ENCODE data around the gene PRDX5. TPM values are rescaled to one million over a fixed set of nuclear protein-coding genes. Genes with fewer than 3 reads are reported as not detected.

PRDX5 gene
- total and polyA plus RNA-seq, 9 of the 15 experiments (the other 6 are each of a cell fraction or from before 2014, with no cell fraction given) = 40.8 to 327 (median 204) TPM

- no peak for TF ChIP-seq ZNF280A (IDR thresholded peaks at IDR 0.05; ENCODE audit: low read depth, partially characterized antibody)
- TF ChIP-seq ID3 (CRISPR knock-in tag; IDR thresholded peaks at IDR 0.05) = no peak
- TF ChIP-seq ID3 (tag; IDR thresholded peaks at IDR 0.05) = peak; percentile 81
- peak; percentile 95 for TF ChIP-seq FOSL1 (tag; conservative IDR thresholded peaks at IDR 0.05)
- no peak; the same call in 1 of the 2 replicates for TF ChIP-seq ZBTB1 (CRISPR knock-in tag; IDR thresholded peaks at IDR 0.05; ENCODE audit: borderline replicate concordance, low read depth)
- TF ChIP-seq DEAF1 (CRISPR knock-in tag; IDR thresholded peaks at IDR 0.05) = peak; percentile 88
- TF ChIP-seq FUS (optimal IDR thresholded peaks at IDR 0.05; ENCODE audit: low read depth, low read length) = no peak
- no peak for TF ChIP-seq CREB3 (tag; conservative IDR thresholded peaks at IDR 0.05; ENCODE audit: low read depth)
- TF ChIP-seq AFF1 (IDR thresholded peaks at IDR 0.05; ENCODE audit: low read depth in 1 of 2, partially characterized antibody in 2 of 2) = peak; percentile 41 to 73
- TF ChIP-seq ZNF239 (CRISPR knock-in tag; IDR thresholded peaks at IDR 0.05) = no peak
- no peak for TF ChIP-seq ZFP30 (CRISPR knock-in tag; IDR thresholded peaks at IDR 0.05; ENCODE audit: borderline replicate concordance)
- TF ChIP-seq FOXJ3 (CRISPR knock-in tag; IDR thresholded peaks at IDR 0.05) = no peak
- TF ChIP-seq BRF1 (IDR thresholded peaks at IDR 0.05; ENCODE audit: borderline replicate concordance, extremely low read depth, insufficient read length) = no peak
- TF ChIP-seq TBL1XR1 (IDR thresholded peaks at IDR 0.05; ENCODE audit: low read length in 2 of 2) = peak in 1 of 2 experiments; percentile 24; a peak in 1 of 4 replicates
- TF ChIP-seq ZBTB9 (CRISPR knock-in tag; IDR thresholded peaks at IDR 0.05) = peak; percentile 78
Observed at GRCh38 chr11:64355078-64355940, 37.4 kb downstream of the PRDX5 start (continued).
